ENCODE data around the gene TRIM31. TPM values are rescaled to one million over a fixed set of nuclear protein-coding genes. Genes with fewer than 3 reads are reported as not detected.

Gene TRIM31
- total RNA-seq, 1 experiment from 2014 or later, result 0.13 TPM

DNA sequence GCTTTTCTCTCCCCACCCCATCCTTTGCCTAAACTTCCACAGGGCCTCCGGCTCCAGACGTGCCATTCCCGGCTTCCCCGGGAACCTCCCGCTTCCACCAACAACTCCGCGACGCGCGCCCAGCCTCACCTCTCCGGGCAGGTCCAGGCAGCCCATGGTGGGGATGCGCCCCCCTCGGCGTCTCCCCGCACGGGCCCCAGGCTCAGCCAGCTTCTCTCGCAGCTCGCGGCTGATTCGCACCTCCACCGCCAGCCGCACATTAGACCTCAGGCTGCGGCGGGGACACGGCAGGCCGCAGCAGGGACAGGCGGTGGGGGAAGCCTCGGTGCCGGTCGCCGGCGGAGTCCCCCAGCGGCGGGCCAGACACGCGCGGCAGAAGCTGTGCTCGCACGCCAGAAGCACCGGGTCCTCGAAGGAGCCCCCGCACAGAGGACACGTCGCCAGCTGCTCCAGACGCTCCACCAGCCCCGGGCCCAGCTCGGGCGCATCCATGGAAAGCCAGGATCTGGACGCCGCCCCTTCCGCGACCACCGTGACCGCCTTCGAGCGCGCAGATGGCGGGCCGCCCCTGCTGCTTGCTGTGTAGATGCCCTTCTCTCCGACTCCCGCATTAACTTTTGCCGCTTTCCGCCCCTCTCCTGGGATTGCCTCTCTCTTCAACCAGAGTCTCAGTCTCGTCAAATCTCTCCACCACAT is 37.6 kb downstream of the TRIM31 start, which contains the start of gene RNF39 (continued):
- TF ChIP-seq, protein P1, sequence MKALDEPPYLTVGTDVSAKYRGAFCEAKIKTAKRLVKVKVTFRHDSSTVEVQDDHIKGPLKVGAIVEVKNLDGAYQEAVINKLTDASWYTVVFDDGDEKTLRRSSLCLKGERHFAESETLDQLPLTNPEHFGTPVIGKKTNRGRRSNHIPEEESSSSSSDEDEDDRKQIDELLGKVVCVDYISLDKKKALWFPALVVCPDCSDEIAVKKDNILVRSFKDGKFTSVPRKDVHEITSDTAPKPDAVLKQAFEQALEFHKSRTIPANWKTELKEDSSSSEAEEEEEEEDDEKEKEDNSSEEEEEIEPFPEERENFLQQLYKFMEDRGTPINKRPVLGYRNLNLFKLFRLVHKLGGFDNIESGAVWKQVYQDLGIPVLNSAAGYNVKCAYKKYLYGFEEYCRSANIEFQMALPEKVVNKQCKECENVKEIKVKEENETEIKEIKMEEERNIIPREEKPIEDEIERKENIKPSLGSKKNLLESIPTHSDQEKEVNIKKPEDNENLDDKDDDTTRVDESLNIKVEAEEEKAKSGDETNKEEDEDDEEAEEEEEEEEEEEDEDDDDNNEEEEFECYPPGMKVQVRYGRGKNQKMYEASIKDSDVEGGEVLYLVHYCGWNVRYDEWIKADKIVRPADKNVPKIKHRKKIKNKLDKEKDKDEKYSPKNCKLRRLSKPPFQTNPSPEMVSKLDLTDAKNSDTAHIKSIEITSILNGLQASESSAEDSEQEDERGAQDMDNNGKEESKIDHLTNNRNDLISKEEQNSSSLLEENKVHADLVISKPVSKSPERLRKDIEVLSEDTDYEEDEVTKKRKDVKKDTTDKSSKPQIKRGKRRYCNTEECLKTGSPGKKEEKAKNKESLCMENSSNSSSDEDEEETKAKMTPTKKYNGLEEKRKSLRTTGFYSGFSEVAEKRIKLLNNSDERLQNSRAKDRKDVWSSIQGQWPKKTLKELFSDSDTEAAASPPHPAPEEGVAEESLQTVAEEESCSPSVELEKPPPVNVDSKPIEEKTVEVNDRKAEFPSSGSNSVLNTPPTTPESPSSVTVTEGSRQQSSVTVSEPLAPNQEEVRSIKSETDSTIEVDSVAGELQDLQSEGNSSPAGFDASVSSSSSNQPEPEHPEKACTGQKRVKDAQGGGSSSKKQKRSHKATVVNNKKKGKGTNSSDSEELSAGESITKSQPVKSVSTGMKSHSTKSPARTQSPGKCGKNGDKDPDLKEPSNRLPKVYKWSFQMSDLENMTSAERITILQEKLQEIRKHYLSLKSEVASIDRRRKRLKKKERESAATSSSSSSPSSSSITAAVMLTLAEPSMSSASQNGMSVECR (CRISPR knock-in tag; IDR thresholded peaks at IDR 0.05; ENCODE audit: borderline replicate concordance), result peak; percentile 49; the same call in 1 of the 2 replicates
- TF ChIP-seq ZNF416 (CRISPR knock-in tag; IDR thresholded peaks at IDR 0.05) (no peak), ZNF263 (CRISPR knock-in tag; IDR thresholded peaks at IDR 0.05; ENCODE audit: low read depth) (no peak), FOXK1 (CRISPR knock-in tag; IDR thresholded peaks at IDR 0.05) (0 out of 2 replicates have a peak, but pooled peaks have one; percentile 1), FOXJ3 (CRISPR knock-in tag; IDR thresholded peaks at IDR 0.05; ENCODE audit: borderline replicate concordance) (no peak), KAT7 (CRISPR knock-in tag; IDR thresholded peaks at IDR 0.05; ENCODE audit: borderline replicate concordance) (no peak), GTF2I (CRISPR knock-in tag; conservative IDR thresholded peaks at IDR 0.05) (no peak), ATF1 (CRISPR knock-in tag; IDR thresholded peaks at IDR 0.05) (no peak), IRF1 (CRISPR knock-in tag; IDR thresholded peaks at IDR 0.05) (0 out of 2 replicates have a peak, but pooled peaks have one; percentile 53), NFYB (CRISPR knock-in tag; conservative IDR thresholded peaks at IDR 0.05; ENCODE audit: low read depth) (no peak), CREM (CRISPR knock-in tag; IDR thresholded peaks at IDR 0.05) (no peak), GRHL2 (CRISPR knock-in tag; IDR thresholded peaks at IDR 0.05; ENCODE audit: insufficient replicate concordance, severe bottlenecking) (no peak), ZNF219 (CRISPR knock-in tag; IDR thresholded peaks at IDR 0.05; ENCODE audit: borderline replicate concordance) (no peak), ZNF396 (CRISPR knock-in tag; IDR thresholded peaks at IDR 0.05; ENCODE audit: borderline replicate concordance) (no peak), ZNF281 (CRISPR knock-in tag; IDR thresholded peaks at IDR 0.05) (no peak), SP1 (CRISPR knock-in tag; conservative IDR thresholded peaks at IDR 0.05) (peak; percentile 1; the same call in 1 of the 2 replicates), TP53 (CRISPR knock-in tag; IDR thresholded peaks at IDR 0.05) (no peak), GABPB1 (CRISPR knock-in tag; IDR thresholded peaks at IDR 0.05) (no peak), AFF4 (CRISPR knock-in tag; IDR thresholded peaks at IDR 0.05; ENCODE audit: borderline replicate concordance) (no peak), CBFB (CRISPR knock-in tag; IDR thresholded peaks at IDR 0.05; ENCODE audit: low read depth) (no peak), ZNF121 (CRISPR knock-in tag; IDR thresholded peaks at IDR 0.05) (no peak), JAZF1 (CRISPR knock-in tag; IDR thresholded peaks at IDR 0.05) (no peak), RELA (CRISPR knock-in tag; IDR thresholded peaks at IDR 0.05; ENCODE audit: borderline replicate concordance) (peak; percentile 18; the same call in 1 of the 2 replicates)
- TF ChIP-seq, protein P2, sequence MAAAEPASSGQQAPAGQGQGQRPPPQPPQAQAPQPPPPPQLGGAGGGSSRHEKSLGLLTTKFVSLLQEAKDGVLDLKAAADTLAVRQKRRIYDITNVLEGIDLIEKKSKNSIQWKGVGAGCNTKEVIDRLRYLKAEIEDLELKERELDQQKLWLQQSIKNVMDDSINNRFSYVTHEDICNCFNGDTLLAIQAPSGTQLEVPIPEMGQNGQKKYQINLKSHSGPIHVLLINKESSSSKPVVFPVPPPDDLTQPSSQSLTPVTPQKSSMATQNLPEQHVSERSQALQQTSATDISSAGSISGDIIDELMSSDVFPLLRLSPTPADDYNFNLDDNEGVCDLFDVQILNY (CRISPR knock-in tag; IDR thresholded peaks at IDR 0.05), result no peak
- TF ChIP-seq, protein P3, sequence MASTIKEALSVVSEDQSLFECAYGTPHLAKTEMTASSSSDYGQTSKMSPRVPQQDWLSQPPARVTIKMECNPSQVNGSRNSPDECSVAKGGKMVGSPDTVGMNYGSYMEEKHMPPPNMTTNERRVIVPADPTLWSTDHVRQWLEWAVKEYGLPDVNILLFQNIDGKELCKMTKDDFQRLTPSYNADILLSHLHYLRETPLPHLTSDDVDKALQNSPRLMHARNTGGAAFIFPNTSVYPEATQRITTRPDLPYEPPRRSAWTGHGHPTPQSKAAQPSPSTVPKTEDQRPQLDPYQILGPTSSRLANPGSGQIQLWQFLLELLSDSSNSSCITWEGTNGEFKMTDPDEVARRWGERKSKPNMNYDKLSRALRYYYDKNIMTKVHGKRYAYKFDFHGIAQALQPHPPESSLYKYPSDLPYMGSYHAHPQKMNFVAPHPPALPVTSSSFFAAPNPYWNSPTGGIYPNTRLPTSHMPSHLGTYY (CRISPR knock-in tag; IDR thresholded peaks at IDR 0.05), result no peak
